Neural progenitor cell (in vitro differentiated cells): ENCODE measurements around the gene IKZF5. TPM values are rescaled to one million over a fixed set of nuclear protein-coding genes. Genes with fewer than 3 reads are reported as not detected.

Experiments
- DNase-seq: peaks from one replicate; pipeline ENCODE4 v3.0.0-alpha.2; 2016; ENCODE audit warnings: low spot score
- H2AFZ ChIP-seq: fragments of 200-600 bp; sonication (generic); replicated peaks from 2 replicates; pipeline ENCODE4 v1.6.1; 2016; ENCODE audit warnings: antibody characterized with exemption
- H3F3A ChIP-seq: fragments of 200-600 bp; sonication (generic); 2 replicates; pipeline ENCODE4 v1.6.1; 2016; ENCODE audit warnings: antibody characterized with exemption, low read depth
- H3K27ac ChIP-seq: fragments of 200-600 bp; sonication (generic); 2 replicates; pipeline ENCODE4 v1.5.1; 2016; ENCODE audit warnings: mild to moderate bottlenecking
- H3K27me3 ChIP-seq: fragments of 200-600 bp; sonication (generic); 2 replicates; pipeline ENCODE4 v1.6.1; 2016; ENCODE audit warnings: mild to moderate bottlenecking, moderate library complexity
- H3K36me3 ChIP-seq: fragments of 200-600 bp; sonication (generic); 2 replicates; pipeline ENCODE4 v1.5.1; 2016
- H3K4me1 ChIP-seq: fragments of 200-600 bp; sonication (generic); 2 replicates; pipeline ENCODE4 v1.6.1; 2016; ENCODE audit warnings: mixed run types
- H3K4me2 ChIP-seq: fragments of 200-600 bp; sonication (generic); 2 replicates; pipeline ENCODE4 v1.6.1; 2016
- H3K4me3 ChIP-seq: fragments of 200-600 bp; sonication (generic); 2 replicates; pipeline ENCODE4 v1.5.1; 2016
- H3K79me2 ChIP-seq: fragments of 200-600 bp; sonication (generic); 2 replicates; pipeline ENCODE4 v1.6.1; 2016; ENCODE audit warnings: low read depth
- H3K9ac ChIP-seq: fragments of 200-600 bp; sonication (generic); 2 replicates; pipeline ENCODE4 v1.6.1; 2016
- H3K9me3 ChIP-seq: fragments of 200-600 bp; sonication (generic); 2 replicates; pipeline ENCODE4 v1.5.1; 2016; ENCODE audit warnings: low read depth
- H4K20me1 ChIP-seq: fragments of 200-600 bp; sonication (generic); 2 replicates; pipeline ENCODE4 v1.6.1; 2016; ENCODE audit warnings: low read depth
- H3K27ac Mint-ChIP-seq: 3 replicates; pipeline ENCODE4 v1.8.0; 2021; ENCODE audit warnings: mixed read lengths
- H3K27me3 Mint-ChIP-seq: 2 replicates; pipeline ENCODE4 v1.8.0; 2022; ENCODE audit warnings: low read depth, mild to moderate bottlenecking, inconsistent platforms, moderate library complexity, mixed read lengths; ENCODE audit not compliant: insufficient read depth
- H3K36me3 Mint-ChIP-seq: 3 replicates; pipeline ENCODE4 v1.8.0; 2021; ENCODE audit warnings: mixed read lengths
- H3K4me1 Mint-ChIP-seq: 3 replicates; pipeline ENCODE4 v1.8.0; 2021; ENCODE audit warnings: mixed read lengths
- H3K4me3 Mint-ChIP-seq: 3 replicates; pipeline ENCODE4 v1.8.0; 2021; ENCODE audit warnings: mild to moderate bottlenecking, moderate library complexity, mixed read lengths
- H3K9me3 Mint-ChIP-seq: 3 replicates; pipeline ENCODE4 v1.8.0; 2020; ENCODE audit warnings: mixed read lengths
- CTCF ChIP-seq: fragments of 200-600 bp; sonication (generic); IDR thresholded peaks from 2 replicates; pipeline ENCODE4 v1.5.1; 2017; ENCODE audit warnings: antibody characterized with exemption, mild to moderate bottlenecking
- EZH2 ChIP-seq: fragments of 200-600 bp; sonication (generic); IDR thresholded peaks from 2 replicates; pipeline ENCODE4 v1.6.1; 2017; ENCODE audit warnings: antibody characterized with exemption, mild to moderate bottlenecking, moderate library complexity
- EZH2phosphoT487 ChIP-seq: fragments of 200-600 bp; sonication (generic); IDR thresholded peaks from 2 replicates; pipeline ENCODE4 v1.6.1; 2017; ENCODE audit warnings: antibody characterized with exemption
- total RNA-seq: library from RNA; depleted of rRNA; stranded (reverse); fragments of >200 nt; gene quantifications from 2 replicates; pipeline ENCODE4 v1.2.3, GENCODE V29; 2015; ENCODE audit warnings: low replicate concordance

IKZF5 gene
- total RNA-seq, 1 donor from 2014 or later, result 10.7 TPM

GRCh38 chr10:122983898-122984297 is 24.7 kb downstream of the IKZF5 start:
- no peaks in the 10 kb centered on the region for H3K27me3 Mint-ChIP-seq
- H3K9me3 Mint-ChIP-seq, result no peaks in the 10 kb centered on the region
- H3K27ac Mint-ChIP-seq, result no peak overlapping the region

GRCh38 chr10:122981066-122981464 is 27.5 kb downstream of the IKZF5 start:
- Mint-ChIP-seq H3K4me1 (peaks cover 5% of the 10 kb centered on the region), H3K27ac (no peak overlapping the region), H3K4me3 (peak overlapping the region; percentile 86), H3K9me3 (no peaks in the 10 kb centered on the region), H3K36me3 (no peaks in the 10 kb centered on the region), H3K27me3 (peaks cover 3% of the 10 kb centered on the region)
- DNase-seq, result peak; percentile 51
- TF ChIP-seq EZH2phosphoT487 (no peak), CTCF (peak; percentile 52)
- no peaks in the 10 kb centered on the region for H3K36me3 ChIP-seq
- peaks cover 9% of the 10 kb centered on the region for H3K4me1 ChIP-seq
- H3K9ac ChIP-seq, result no peak overlapping the region
- H4K20me1 ChIP-seq, result no peaks in the 10 kb centered on the region
- peak overlapping the region; percentile 95 for H3K4me3 ChIP-seq
- H3K79me2 ChIP-seq, result no peaks in the 10 kb centered on the region
- no peaks in the 10 kb centered on the region for H3K27me3 ChIP-seq
- H2AFZ ChIP-seq, result peak overlapping the region; percentile 38
- no peak overlapping the region for H3K27ac ChIP-seq
- peak overlapping the region; percentile 95 for H3K4me2 ChIP-seq
- H3K9me3 ChIP-seq, result no peaks in the 10 kb centered on the region
- H3F3A ChIP-seq, result peaks cover 9% of the 10 kb centered on the region

More at GRCh38 chr10:122983898-122984297, 24.7 kb downstream of the IKZF5 start:
- Histone ChIP-seq H3K4me3 (no peak overlapping the region), H3K79me2 (no peaks in the 10 kb centered on the region), H3K4me1 (peaks cover 9% of the 10 kb centered on the region), H3F3A (peaks cover 9% of the 10 kb centered on the region), H3K27me3 (no peaks in the 10 kb centered on the region), H3K27ac (no peak overlapping the region), H2AFZ (no peak overlapping the region), H3K36me3 (no peaks in the 10 kb centered on the region), H4K20me1 (no peaks in the 10 kb centered on the region), H3K4me2 (no peak overlapping the region), H3K9ac (no peak overlapping the region), H3K9me3 (no peaks in the 10 kb centered on the region)
- no peak for TF ChIP-seq EZH2
- TF ChIP-seq EZH2phosphoT487, result no peak
- TF ChIP-seq CTCF, result no peak
- H3K4me3 Mint-ChIP-seq, result no peak overlapping the region
- H3K36me3 Mint-ChIP-seq, result no peaks in the 10 kb centered on the region
- no peak for DNase-seq
- peaks cover 5% of the 10 kb centered on the region for H3K4me1 Mint-ChIP-seq

GRCh38 chr10:122980209-122981065 is 28.2 kb downstream of the IKZF5 start, which contains the start of gene PSTK:
TSS of gene PSTK (plus strand) at chr10:122980401. CDS start at chr10:122980480, 79 bp downstream.
- Mint-ChIP-seq H3K4me3 (peak within 1 kb of the TSS; percentile 86), H3K36me3 (no peaks in the 10 kb centered on the region), H3K9me3 (no peaks in the 10 kb centered on the region), H3K27ac (peak within 1 kb of the TSS; percentile 93), H3K4me1 (peaks cover 5% of the 10 kb centered on the region), H3K27me3 (peaks cover 3% of the 10 kb centered on the region)
- no peaks in the 10 kb centered on the region for H4K20me1 ChIP-seq
- H3K4me1 ChIP-seq, result peaks cover 9% of the 10 kb centered on the region
- H3K4me2 ChIP-seq, result peak within 1 kb of the TSS; percentile 95
- no peaks in the 10 kb centered on the region for H3K27me3 ChIP-seq
- no peaks in the 10 kb centered on the region for H3K9me3 ChIP-seq
- DNase-seq, result peak; percentile 95
- peak within 1 kb of the TSS; percentile 97 for H3K9ac ChIP-seq
- H2AFZ ChIP-seq, result peak within 1 kb of the TSS; percentile 98
- TF ChIP-seq CTCF (peak; percentile 83), EZH2 (no peak), EZH2phosphoT487 (no peak)
- H3K36me3 ChIP-seq, result no peaks in the 10 kb centered on the region
- peaks cover 9% of the 10 kb centered on the region for H3F3A ChIP-seq
- H3K79me2 ChIP-seq, result no peaks in the 10 kb centered on the region
- H3K4me3 ChIP-seq, result peak within 1 kb of the TSS; percentile 95
- peak within 1 kb of the TSS; percentile 99 for H3K27ac ChIP-seq
